ENCODE results near the gene REPS2. TPM values are rescaled to one million over a fixed set of nuclear protein-coding genes. Genes with fewer than 3 reads are reported as not detected.

REPS2 gene
- total RNA-seq, 1 experiment from 2014 or later: 3.7 TPM

DNA sequence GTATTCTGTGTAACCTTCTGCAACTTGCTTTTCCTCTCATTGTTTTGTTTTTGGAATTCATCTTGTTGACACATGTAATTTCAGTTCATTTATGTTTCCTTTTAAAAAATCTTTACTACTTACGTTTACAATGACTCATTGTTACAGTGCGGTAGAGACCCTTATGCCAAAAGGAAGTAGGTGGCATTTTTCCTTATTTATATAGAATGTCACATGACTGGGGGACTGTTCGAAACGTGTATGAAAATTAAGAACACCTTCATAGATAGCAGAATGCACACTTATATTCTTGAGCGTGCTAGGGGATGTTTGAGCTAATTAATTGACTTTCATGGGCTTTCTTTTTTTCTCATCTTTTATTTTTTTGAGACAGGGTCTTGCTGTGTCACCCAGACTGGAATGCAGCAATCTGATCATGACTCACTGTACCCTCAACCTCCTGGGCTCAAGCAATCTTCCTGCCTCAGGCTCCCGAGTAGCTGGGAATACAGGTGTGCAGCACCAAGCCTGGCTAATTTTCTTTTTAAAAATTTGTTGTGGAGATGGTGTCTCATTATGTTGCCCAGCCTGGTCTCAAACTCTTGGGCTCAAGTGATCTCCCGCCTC lies 7.3 kb downstream of the REPS2 start:
- Histone ChIP-seq H3K56ac (ENCODE audit: insufficient read length, low read depth, low read length) (no peak overlapping the region), H3K23ac (ENCODE audit: insufficient read length, low read depth, low read length) (no peak overlapping the region), H4K5ac (ENCODE audit: insufficient read length, low read depth, low read length) (no peak overlapping the region), H3K27me3 (ENCODE audit: insufficient read depth, low read length) (no peaks in the 10 kb centered on the region), H3K14ac (ENCODE audit: insufficient read depth, low read length) (no peak overlapping the region), H3K9ac (ENCODE audit: extremely low read depth, insufficient read length, low read length) (no peak overlapping the region), H3K9me3 (ENCODE audit: control insufficient read depth, low read depth, low read length) (no peaks in the 10 kb centered on the region), H2BK12ac (ENCODE audit: insufficient read length, low read depth, low read length) (no peak overlapping the region), H2AK5ac (ENCODE audit: insufficient read length, low read length) (no peak overlapping the region), H4K20me1 (ENCODE audit: control insufficient read depth, insufficient read depth, insufficient read length) (no peaks in the 10 kb centered on the region), H2AFZ (ENCODE audit: low read length) (no peak overlapping the region), H3K4me1 (ENCODE audit: insufficient read depth, low read length) (peaks cover 9% of the 10 kb centered on the region; the same call in 1 of the 2 replicates), H3K79me2 (ENCODE audit: insufficient read depth, low read length) (no peaks in the 10 kb centered on the region), H3T11ph (ENCODE audit: low read length) (no peak overlapping the region), H4K91ac (ENCODE audit: insufficient read length, low read depth, low read length) (no peak overlapping the region), H3K18ac (ENCODE audit: insufficient read length, low read depth, low read length) (no peak overlapping the region), H2BK20ac (ENCODE audit: low read depth, low read length, poor library complexity, severe bottlenecking) (no peak overlapping the region), H3K4me2 (ENCODE audit: insufficient read depth, insufficient read length, low read length) (no peak overlapping the region), H2BK5ac (ENCODE audit: insufficient read length, low read length) (no peak overlapping the region), H3K23me2 (ENCODE audit: insufficient read length, low read depth, low read length, poor library complexity, severe bottlenecking) (no peaks in the 10 kb centered on the region), H3K79me1 (ENCODE audit: insufficient read depth, low read depth, low read length, poor library complexity, severe bottlenecking) (no peaks in the 10 kb centered on the region), H3K4ac (ENCODE audit: low read depth, low read length) (no peak overlapping the region), H4K8ac (replicated peaks; ENCODE audit: insufficient read length, low read depth, low read length) (no peak overlapping the region), H2BK120ac (ENCODE audit: low read depth, low read length, poor library complexity, severe bottlenecking) (no peak overlapping the region), H2BK15ac (ENCODE audit: low read depth, low read length) (no peak overlapping the region), H3K27ac (ENCODE audit: insufficient read length, low read depth, low read length) (no peak overlapping the region)
- DNase-seq: no peak
- no peak overlapping the region for H3K27ac Mint-ChIP-seq
- peaks cover 13% of the 10 kb centered on the region for H3K27me3 Mint-ChIP-seq (ENCODE audit: low read depth)
- TF ChIP-seq, protein P1, sequence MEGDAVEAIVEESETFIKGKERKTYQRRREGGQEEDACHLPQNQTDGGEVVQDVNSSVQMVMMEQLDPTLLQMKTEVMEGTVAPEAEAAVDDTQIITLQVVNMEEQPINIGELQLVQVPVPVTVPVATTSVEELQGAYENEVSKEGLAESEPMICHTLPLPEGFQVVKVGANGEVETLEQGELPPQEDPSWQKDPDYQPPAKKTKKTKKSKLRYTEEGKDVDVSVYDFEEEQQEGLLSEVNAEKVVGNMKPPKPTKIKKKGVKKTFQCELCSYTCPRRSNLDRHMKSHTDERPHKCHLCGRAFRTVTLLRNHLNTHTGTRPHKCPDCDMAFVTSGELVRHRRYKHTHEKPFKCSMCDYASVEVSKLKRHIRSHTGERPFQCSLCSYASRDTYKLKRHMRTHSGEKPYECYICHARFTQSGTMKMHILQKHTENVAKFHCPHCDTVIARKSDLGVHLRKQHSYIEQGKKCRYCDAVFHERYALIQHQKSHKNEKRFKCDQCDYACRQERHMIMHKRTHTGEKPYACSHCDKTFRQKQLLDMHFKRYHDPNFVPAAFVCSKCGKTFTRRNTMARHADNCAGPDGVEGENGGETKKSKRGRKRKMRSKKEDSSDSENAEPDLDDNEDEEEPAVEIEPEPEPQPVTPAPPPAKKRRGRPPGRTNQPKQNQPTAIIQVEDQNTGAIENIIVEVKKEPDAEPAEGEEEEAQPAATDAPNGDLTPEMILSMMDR (conservative IDR thresholded peaks at IDR 0.05): no peak
- H3K4me1 Mint-ChIP-seq: peaks cover 23% of the 10 kb centered on the region in 2 experiments
- no peak overlapping the region for H3K4me3 Mint-ChIP-seq
- H3K36me3 Mint-ChIP-seq (ENCODE audit: insufficient read depth in 1 of 3, low read depth in 3 of 3): no peaks in the 10 kb centered on the region; a peak in 1 of 7 replicates
- no CpG with 5 or more reads among the region's 7 CpGs for WGBS (ENCODE audit: extremely low coverage, insufficient read length, low lambda C conversion rate)
- no peaks in the 10 kb centered on the region for H3K9me3 Mint-ChIP-seq
